NT2/D1 (cell line): ENCODE measurements around the gene ENO1.

Source experiments
- SUZ12 ChIP-seq: IDR thresholded peaks from 2 replicates; pipeline ENCODE4 v1.6.1; 2011; ENCODE audit not compliant: insufficient read length, insufficient read depth; ENCODE audit errors: extremely low read depth
- ZNF274 ChIP-seq: IDR thresholded peaks from 2 replicates; pipeline ENCODE4 v1.6.1; 2011; ENCODE audit warnings: mild to moderate bottlenecking, low read depth, low read length

DNA sequence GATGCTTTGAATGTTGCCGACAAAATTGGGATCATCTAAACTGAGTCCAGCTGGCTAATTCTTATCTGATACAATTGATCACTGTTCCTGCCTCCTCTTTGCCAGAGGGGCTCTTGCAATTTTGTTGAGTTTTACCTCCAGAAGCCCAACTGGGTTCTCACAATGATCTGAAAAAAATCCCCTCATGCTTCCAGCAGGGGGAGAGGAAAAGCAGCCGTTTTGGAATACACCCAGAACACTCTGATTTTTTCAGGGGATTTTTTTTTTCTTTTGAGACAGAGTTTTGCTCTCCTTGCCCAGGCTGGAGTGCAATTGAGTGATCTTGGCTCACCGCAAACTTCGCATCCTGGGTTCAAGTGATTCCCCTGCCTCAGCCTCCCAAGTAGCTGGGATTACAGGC is 47.1 kb downstream of the ENO1 start:
- TF ChIP-seq ZNF274 (no peak), SUZ12 (no peak)
